Thyroid gland (tissue), 4 donors: Measurements from ENCODE around the gene POU2AF3.

ENCODE experiments used
- CTCF ChIP-seq, 6 experiments: fragments of 200-600 bp in 3 of 6; fragments of 450-650 bp in 3 of 6; sonication (generic) in 3 of 6; IDR thresholded peaks; one replicate each; pipeline ENCODE4 v1.5.1; 2016 to 2019; ENCODE audit warnings: antibody characterized with exemption in 6 of 6, mild to moderate bottlenecking in 2 of 6, inconsistent platforms in 1 of 6, moderate library complexity in 1 of 6
- POLR2A ChIP-seq, 2 donors: fragments of 450-650 bp; IDR thresholded peaks; one replicate each; pipeline ENCODE4 v1.6.1; 2017; ENCODE audit warnings: antibody characterized with exemption in 2 of 2, mild to moderate bottlenecking in 2 of 2, moderate library complexity in 1 of 2

GRCh38 chr11:111325259-111325658 lies 26.9 kb downstream of the POU2AF3 start:
- TF ChIP-seq POLR2A (IDR thresholded peaks at IDR 0.05) (no peak), CTCF (IDR thresholded peaks at IDR 0.05) (no peak)
